Retinal pigment epithelial cell (primary cell): ENCODE measurements around the gene ALDH1A1.

Source experiments
- DNase-seq: peaks from one replicate; pipeline ENCODE4 v3.0.0-alpha.2; 2010; ENCODE audit warnings: low read depth
- H3K4me3 ChIP-seq: 2 replicates; pipeline ENCODE4 v1.5.1; 2011; ENCODE audit warnings: mild to moderate bottlenecking, low read length, control low read depth, moderate library complexity
- TF ChIP-seq, protein P1 (sequence below): conservative IDR thresholded peaks from 2 replicates; pipeline ENCODE4 v1.5.1; 2011; ENCODE audit warnings: low read depth, low read length, control low read depth, inconsistent platforms

Gene ALDH1A1

DNA sequence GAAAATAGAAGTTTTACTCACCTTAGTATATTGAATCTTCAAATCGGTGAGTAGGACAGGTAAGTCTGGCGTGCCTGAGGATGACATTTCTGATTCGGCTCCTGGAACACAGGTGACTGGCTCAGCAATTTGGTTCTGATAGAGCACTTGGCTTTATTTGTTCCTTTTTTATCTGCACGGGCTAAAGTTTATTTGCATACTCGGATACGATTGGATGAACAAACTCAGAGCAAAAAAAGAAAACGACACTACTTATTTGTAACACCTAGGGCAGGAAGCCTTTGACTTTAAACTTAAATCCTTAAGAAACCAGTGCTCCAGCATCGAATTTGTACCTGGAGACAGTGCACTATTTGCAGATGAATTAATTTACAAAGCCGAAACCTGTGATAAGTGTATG is at the start of gene ALDH1A1:
Gene ALDH1A1, minus strand, starts transcription at position 140 of the 400 bp plus-strand sequence. Its CDS starts 53 bp downstream, at position 87.
- DNase-seq, result no peak
- TF ChIP-seq, protein P1, sequence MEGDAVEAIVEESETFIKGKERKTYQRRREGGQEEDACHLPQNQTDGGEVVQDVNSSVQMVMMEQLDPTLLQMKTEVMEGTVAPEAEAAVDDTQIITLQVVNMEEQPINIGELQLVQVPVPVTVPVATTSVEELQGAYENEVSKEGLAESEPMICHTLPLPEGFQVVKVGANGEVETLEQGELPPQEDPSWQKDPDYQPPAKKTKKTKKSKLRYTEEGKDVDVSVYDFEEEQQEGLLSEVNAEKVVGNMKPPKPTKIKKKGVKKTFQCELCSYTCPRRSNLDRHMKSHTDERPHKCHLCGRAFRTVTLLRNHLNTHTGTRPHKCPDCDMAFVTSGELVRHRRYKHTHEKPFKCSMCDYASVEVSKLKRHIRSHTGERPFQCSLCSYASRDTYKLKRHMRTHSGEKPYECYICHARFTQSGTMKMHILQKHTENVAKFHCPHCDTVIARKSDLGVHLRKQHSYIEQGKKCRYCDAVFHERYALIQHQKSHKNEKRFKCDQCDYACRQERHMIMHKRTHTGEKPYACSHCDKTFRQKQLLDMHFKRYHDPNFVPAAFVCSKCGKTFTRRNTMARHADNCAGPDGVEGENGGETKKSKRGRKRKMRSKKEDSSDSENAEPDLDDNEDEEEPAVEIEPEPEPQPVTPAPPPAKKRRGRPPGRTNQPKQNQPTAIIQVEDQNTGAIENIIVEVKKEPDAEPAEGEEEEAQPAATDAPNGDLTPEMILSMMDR, result no peak
- peak within 1 kb of the TSS; percentile 36 for H3K4me3 ChIP-seq

DNA sequence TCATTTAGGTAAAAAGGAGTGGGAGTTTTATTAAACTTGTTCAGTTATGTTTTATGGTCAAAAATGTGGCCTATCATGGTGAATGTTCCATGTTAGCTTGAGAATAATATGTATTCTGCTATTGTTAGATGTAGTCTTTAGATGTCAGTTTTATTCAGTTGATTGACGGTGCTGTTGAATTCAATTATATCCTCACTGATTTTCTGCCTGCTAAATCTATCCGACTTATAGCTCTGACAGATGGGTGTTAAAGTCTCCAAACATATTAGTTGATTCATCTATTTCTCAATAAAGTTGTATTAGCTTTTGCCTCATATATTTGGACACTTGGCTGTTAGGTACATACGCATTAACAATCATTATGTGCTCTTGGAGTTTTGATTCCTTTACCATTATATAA is 49.0 kb upstream of the ALDH1A1 start:
- no peak for DNase-seq
- TF ChIP-seq, protein P1, result no peak
- no peak overlapping the region for H3K4me3 ChIP-seq

DNA sequence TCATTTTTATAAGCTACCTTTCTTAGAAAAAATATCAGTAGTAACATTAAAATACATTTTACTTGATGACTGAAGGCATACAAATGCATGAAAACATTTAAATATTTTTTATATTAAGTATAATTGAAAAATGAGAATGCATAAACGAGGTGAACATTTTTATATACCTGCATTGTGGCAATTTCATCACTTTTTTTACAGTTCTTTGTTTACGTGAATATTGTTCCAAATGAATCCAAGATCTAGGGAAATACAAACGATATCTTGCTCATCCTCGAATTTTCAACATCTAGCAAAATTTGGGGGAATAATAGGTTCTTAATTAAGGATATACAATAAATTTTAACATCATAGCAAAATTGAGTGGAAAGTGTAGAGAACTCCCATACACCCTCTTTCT is 45.5 kb upstream of the ALDH1A1 start:
- no peak overlapping the region for H3K4me3 ChIP-seq
- no peak for DNase-seq
- TF ChIP-seq, protein P1, result no peak

DNA sequence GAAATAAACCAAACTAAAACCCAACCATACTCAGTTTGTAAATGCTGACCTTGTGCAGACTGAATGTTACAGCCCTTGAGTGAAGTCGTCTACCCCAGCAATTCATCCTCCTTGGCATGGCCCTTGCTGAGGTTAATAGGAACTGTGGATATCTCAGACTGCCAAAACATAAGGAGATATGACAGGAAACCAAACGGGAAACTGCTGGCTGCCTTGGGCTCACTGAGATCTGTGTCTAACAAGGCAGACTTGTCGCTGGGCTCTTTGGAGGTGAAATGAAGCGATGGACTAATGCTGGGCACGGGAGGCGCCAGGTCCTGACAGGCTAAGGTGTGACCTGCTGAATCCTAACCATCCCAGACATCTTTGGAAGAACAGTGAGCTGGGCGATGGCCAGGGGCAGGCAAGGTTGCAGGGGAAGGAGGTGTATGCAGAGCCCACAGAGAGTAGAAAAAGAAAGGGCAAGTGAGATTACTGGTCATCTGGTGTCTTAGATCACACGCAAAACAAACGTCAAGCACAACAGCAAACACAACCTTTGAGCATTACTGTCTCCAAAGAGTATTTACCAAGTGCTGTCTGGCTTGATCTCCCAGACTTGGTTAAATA is 44.6 kb upstream of the ALDH1A1 start:
- no peak overlapping the region for H3K4me3 ChIP-seq
- DNase-seq, result no peak
- TF ChIP-seq, protein P1, result no peak

DNA sequence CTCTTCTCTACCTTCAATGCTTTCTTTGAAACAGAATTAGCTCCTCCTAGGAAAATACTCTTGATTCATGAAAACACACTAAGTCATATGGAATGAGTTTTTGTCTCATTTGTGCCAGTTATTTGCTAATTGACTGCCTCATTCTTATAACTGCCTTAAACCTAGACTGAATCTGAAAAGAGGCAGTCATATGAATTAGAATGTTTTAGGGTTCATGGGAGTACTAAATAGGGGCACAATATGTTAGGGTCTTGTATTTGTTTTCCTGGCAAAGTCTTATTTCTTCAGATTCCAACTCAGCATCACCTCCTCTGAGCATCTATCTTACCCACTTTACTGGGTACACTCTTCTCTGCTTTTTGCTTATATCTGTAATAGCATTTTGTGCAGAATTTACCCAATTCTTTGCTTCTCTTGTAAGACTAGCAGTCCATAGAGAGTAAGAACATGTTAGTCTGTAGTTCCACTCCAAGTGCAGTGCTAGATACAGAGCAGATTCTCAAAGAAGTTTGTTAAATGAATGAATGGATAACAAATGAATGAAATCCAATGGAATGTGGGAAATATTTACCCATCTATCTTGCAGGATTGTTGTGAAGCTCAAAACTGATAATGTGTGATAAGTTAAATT is 43.9 kb upstream of the ALDH1A1 start:
- TF ChIP-seq, protein P1, result no peak
- no peak for DNase-seq
- no peak overlapping the region for H3K4me3 ChIP-seq

DNA sequence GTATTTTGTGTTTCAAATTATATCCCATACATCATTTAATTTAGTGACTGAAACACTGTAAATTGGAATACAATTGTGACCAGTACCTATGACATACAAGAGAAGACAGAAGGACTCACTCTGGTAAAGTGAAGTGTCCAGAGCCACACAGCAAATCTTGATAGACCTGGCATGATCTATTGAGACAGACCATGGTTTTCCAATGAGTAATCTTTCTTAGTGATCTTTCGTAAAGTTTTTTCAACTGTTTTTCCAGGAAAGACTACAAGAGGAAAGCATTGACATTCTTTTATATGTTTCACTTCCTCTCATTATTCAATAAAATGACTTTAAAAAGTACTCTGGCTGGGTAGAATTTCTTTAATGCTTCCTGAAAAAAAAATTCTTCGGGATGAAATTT is 43.3 kb upstream of the ALDH1A1 start:
- no peak for DNase-seq
- no peak overlapping the region for H3K4me3 ChIP-seq
- TF ChIP-seq, protein P1, result no peak
